Breast epithelium (tissue), 4 donors: ENCODE data around the gene TPK1. TPM values are rescaled to one million over a fixed set of nuclear protein-coding genes. Genes with fewer than 3 reads are reported as not detected.

Experiments used
- DNase-seq, 2 donors: peaks; one replicate each; pipeline ENCODE4 v3.0.0-alpha.2; 2019; ENCODE audit warnings: low spot score in 2 of 2
- H3K27ac ChIP-seq, 2 donors: fragments of 200-600 bp; sonication (generic) in 1 of 2; one replicate each; pipeline ENCODE4 v1.5.1; 2016 to 2019; ENCODE audit warnings: mild to moderate bottlenecking in 1 of 2
- H3K27me3 ChIP-seq, 2 donors: fragments of 200-600 bp; sonication (generic) in 1 of 2; one replicate each; pipeline versions ENCODE4 v1.5.1 to v1.6.0; 2017 to 2019; ENCODE audit warnings: control low read depth in 1 of 2, mild to moderate bottlenecking in 1 of 2
- H3K36me3 ChIP-seq: fragments of 200-600 bp; one replicate; pipeline ENCODE4 v1.5.1; 2019
- H3K4me1 ChIP-seq, 2 donors: fragments of 200-600 bp; sonication (generic); one replicate each; pipeline ENCODE4 v1.5.1; 2016 to 2019; ENCODE audit warnings: control low read depth in 1 of 2
- H3K4me3 ChIP-seq, 3 donors: fragments of 200-600 bp; sonication (generic); 1 replicate in 2 of 3; 2 replicates in 1 of 3; pipeline ENCODE4 v1.5.1; 2016 to 2019; ENCODE audit warnings: mild to moderate bottlenecking in 3 of 3, moderate library complexity in 2 of 3
- H3K9me3 ChIP-seq, 2 donors: fragments of 200-600 bp; sonication (generic) in 1 of 2; one replicate each; pipeline ENCODE4 v1.5.1; 2016 to 2019; ENCODE audit warnings: control low read depth in 1 of 2
- POLR2A ChIP-seq: fragments of 450-650 bp; IDR thresholded peaks from one replicate; pipeline ENCODE4 v1.6.1; 2016; ENCODE audit warnings: antibody characterized with exemption, mild to moderate bottlenecking, moderate library complexity
- POLR2AphosphoS5 ChIP-seq, 3 donors: sonication (generic); formaldehyde crosslinking; IDR thresholded peaks; one replicate each; pipeline ENCODE4 v1.6.1; 2017; ENCODE audit warnings: antibody characterized with exemption in 3 of 3
- intact Hi-C: fragments of 100-400 bp; cut with DNase I; formaldehyde crosslinking; loops from one replicate; pipeline ENCODE4 v1.15.1; 2023; ENCODE audit warnings: low total_unique reads
- total RNA-seq, 3 donors: library from RNA; depleted of rRNA; stranded (reverse); fragments of >200 nt; gene quantifications; one replicate each; pipeline ENCODE4 v1.1.0, GENCODE V29; 2016
- TF ChIP-seq, protein P1 (sequence below), 3 donors: fragments of 450-650 bp; IDR thresholded peaks; one replicate each; pipeline ENCODE4 v1.5.1; 2016 to 2017; ENCODE audit warnings: antibody characterized with exemption in 3 of 3, mild to moderate bottlenecking in 3 of 3, moderate library complexity in 3 of 3

Gene TPK1
- total RNA-seq, 3 donors from 2014 or later, result 4.8 to 9.8 (median 7.9) TPM

DNA sequence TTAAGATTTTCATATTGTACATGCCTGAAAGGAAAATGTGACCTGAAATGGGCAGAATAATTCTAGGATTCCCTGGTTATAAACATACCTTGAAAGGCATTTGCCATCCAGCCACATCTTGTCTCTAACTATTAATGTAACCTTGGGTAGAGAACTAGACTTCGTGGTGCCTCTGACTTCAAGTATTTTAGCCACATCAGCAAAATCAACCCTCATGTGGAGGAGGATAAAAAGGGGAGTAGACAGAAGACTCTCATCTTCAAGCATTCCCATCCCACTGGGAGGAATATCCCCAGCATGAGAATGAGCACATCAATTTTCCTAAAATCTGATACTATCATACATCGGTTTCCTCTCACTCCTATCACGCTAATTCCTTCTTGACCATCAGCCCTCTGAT, 267.6 kb downstream of the TPK1 start:
- no peak overlapping the region for H3K4me3 ChIP-seq

GRCh38 chr7:144565586-144565985, 270.3 kb downstream of the TPK1 start:
- Histone ChIP-seq H3K27ac (no peak overlapping the region), H3K4me3 (no peak overlapping the region), H3K4me1 (no peaks in the 10 kb centered on the region), H3K27me3 (no peaks in the 10 kb centered on the region), H3K36me3 (no peaks in the 10 kb centered on the region), H3K9me3 (no peaks in the 10 kb centered on the region)
- DNase-seq, result no peak
- intact Hi-C loops, result no loop called here
- no peak for TF ChIP-seq POLR2AphosphoS5 (IDR thresholded peaks at IDR 0.05)
- TF ChIP-seq, protein P1, sequence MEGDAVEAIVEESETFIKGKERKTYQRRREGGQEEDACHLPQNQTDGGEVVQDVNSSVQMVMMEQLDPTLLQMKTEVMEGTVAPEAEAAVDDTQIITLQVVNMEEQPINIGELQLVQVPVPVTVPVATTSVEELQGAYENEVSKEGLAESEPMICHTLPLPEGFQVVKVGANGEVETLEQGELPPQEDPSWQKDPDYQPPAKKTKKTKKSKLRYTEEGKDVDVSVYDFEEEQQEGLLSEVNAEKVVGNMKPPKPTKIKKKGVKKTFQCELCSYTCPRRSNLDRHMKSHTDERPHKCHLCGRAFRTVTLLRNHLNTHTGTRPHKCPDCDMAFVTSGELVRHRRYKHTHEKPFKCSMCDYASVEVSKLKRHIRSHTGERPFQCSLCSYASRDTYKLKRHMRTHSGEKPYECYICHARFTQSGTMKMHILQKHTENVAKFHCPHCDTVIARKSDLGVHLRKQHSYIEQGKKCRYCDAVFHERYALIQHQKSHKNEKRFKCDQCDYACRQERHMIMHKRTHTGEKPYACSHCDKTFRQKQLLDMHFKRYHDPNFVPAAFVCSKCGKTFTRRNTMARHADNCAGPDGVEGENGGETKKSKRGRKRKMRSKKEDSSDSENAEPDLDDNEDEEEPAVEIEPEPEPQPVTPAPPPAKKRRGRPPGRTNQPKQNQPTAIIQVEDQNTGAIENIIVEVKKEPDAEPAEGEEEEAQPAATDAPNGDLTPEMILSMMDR (IDR thresholded peaks at IDR 0.05), result no peak
- no peak for TF ChIP-seq POLR2A

More for the DNA sequence above, 267.6 kb downstream of the TPK1 start:
- no peak overlapping the region for H3K27ac ChIP-seq
- no peaks in the 10 kb centered on the region for H3K36me3 ChIP-seq
- H3K4me1 ChIP-seq, result no peaks in the 10 kb centered on the region
- no peaks in the 10 kb centered on the region for H3K27me3 ChIP-seq
- TF ChIP-seq, protein P1 (IDR thresholded peaks at IDR 0.05), result no peak
- no peak for TF ChIP-seq POLR2A
- no peak for TF ChIP-seq POLR2AphosphoS5 (IDR thresholded peaks at IDR 0.05)
- intact Hi-C loops, result no loop called here
- DNase-seq, result no peak
- no peaks in the 10 kb centered on the region for H3K9me3 ChIP-seq

DNA sequence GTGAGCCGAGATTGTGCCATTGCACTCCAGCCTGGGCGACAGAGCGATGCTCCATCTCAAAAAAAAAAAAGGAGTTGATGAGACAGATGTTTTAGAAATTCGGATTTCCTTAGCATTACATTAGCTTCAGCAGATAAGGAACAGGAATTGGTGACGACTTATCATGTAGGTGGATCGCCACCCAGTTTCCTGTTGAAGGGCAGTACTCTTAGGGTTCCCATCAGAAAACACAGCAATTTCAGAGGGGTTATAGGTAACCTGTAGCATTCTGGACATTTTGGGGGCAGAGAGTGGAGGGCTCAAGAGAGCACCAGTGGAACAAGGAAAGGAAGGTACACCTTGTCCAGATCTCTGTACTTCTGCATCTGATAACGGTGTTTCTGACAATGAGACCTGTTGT, 286.0 kb downstream of the TPK1 start:
- Histone ChIP-seq H3K4me3 (no peak overlapping the region), H3K4me1 (no peaks in the 10 kb centered on the region), H3K27ac (no peak overlapping the region), H3K9me3 (no peaks in the 10 kb centered on the region), H3K27me3 (no peaks in the 10 kb centered on the region), H3K36me3 (no peaks in the 10 kb centered on the region)
- intact Hi-C loops, result loop anchor here (5.0 kb wide), 1 partner anchor 417 kb away; no protein-coding TSS in a partner anchor
- TF ChIP-seq POLR2AphosphoS5 (IDR thresholded peaks at IDR 0.05) (no peak), POLR2A (no peak)
- TF ChIP-seq, protein P1 (IDR thresholded peaks at IDR 0.05), result no peak
- no peak for DNase-seq

DNA sequence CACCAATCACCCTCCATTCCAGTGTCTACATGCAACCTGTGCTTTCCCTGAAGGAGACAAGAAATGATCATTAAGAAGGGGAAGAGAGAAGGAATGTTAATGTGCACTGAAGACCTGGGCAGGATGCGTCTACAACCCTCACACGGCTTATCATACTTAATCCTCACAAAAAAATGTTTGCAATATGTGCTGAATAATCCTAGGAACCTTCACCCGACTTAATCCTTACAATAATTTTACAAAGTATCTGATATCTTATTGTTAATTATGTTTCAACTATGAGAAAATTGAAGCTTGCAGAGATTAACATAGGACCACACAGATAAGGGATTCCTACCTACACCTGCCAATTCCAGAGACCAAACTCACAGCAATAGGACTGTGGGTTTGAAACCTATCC, 287.3 kb downstream of the TPK1 start:
- Histone ChIP-seq H3K36me3 (no peaks in the 10 kb centered on the region), H3K27ac (no peak overlapping the region), H3K9me3 (no peaks in the 10 kb centered on the region), H3K27me3 (no peaks in the 10 kb centered on the region), H3K4me1 (no peaks in the 10 kb centered on the region), H3K4me3 (no peak overlapping the region)
- no peak for DNase-seq
- intact Hi-C loops, result no loop called here
- no peak for TF ChIP-seq POLR2AphosphoS5 (IDR thresholded peaks at IDR 0.05)
- TF ChIP-seq, protein P1 (IDR thresholded peaks at IDR 0.05), result no peak
- no peak for TF ChIP-seq POLR2A

DNA sequence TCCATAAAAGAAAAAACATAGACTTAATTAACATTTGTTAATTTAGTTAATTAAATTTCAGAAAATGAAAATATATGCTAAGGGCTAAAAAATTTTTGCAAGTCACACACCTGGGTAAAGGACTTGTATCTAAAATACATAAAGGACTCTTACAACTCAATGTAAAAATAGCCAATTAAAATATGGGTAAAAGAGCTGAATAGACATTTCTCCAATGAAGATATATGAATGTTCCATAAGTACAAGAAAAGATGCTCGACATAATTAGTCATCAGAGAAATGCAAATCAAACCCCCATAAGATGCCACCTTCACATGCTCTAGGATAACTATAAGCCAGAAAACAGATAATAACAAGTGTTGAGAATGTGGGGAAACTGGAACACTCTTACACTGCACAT, 288.0 kb downstream of the TPK1 start:
- no peak overlapping the region for H3K27ac ChIP-seq
- no peaks in the 10 kb centered on the region for H3K36me3 ChIP-seq
- no peaks in the 10 kb centered on the region for H3K9me3 ChIP-seq
- no peaks in the 10 kb centered on the region for H3K4me1 ChIP-seq
- intact Hi-C loops, result no loop called here
- H3K27me3 ChIP-seq, result no peaks in the 10 kb centered on the region
- TF ChIP-seq, protein P1 (IDR thresholded peaks at IDR 0.05), result no peak
- TF ChIP-seq POLR2A (no peak), POLR2AphosphoS5 (IDR thresholded peaks at IDR 0.05) (no peak)
- H3K4me3 ChIP-seq, result no peak overlapping the region
- no peak for DNase-seq
